Neural cell (in vitro differentiated cells): ENCODE data around the gene IREB2. TPM values are rescaled to one million over a fixed set of nuclear protein-coding genes. Genes with fewer than 3 reads are reported as not detected.

Experiments
- H2AFZ ChIP-seq: fragments of 200-600, 300-800 bp; sonication (generic), shearing (Covaris generic); 2 replicates; pipeline ENCODE4 v1.6.0; 2014; ENCODE audit warnings: low read depth, mild to moderate bottlenecking, antibody characterized with exemption, low read length, moderate library complexity
- H3F3A ChIP-seq: fragments of 200-600 bp; shearing (Covaris generic); 2 replicates; pipeline ENCODE4 v1.6.1; 2016; ENCODE audit warnings: mild to moderate bottlenecking, moderate library complexity, mixed read lengths, antibody characterized with exemption, low read length; ENCODE audit not compliant: insufficient read depth, poor library complexity, severe bottlenecking
- H3K27ac ChIP-seq: fragments of 200-600, 300-800 bp; sonication (generic), shearing (Covaris generic); 2 replicates; pipeline ENCODE4 v1.5.1; 2014; ENCODE audit warnings: mild to moderate bottlenecking, low read length, moderate library complexity
- H3K27me3 ChIP-seq: fragments of 300-800, 200-600 bp; sonication (generic), shearing (Covaris generic); 2 replicates; pipeline ENCODE4 v1.6.0; 2014; ENCODE audit warnings: mild to moderate bottlenecking, low read depth, low read length, moderate library complexity; ENCODE audit not compliant: insufficient read depth
- H3K36me3 ChIP-seq: fragments of 300-800, 200-600 bp; sonication (generic), shearing (Covaris generic); 2 replicates; pipeline ENCODE4 v1.5.1; 2014; ENCODE audit warnings: mild to moderate bottlenecking, antibody characterized with exemption, low read length, moderate library complexity; ENCODE audit not compliant: insufficient read depth
- H3K4me2 ChIP-seq: fragments of 300-800, 200-600 bp; sonication (generic), shearing (Covaris generic); 2 replicates; pipeline ENCODE4 v1.6.0; 2014; ENCODE audit warnings: mild to moderate bottlenecking, low read length
- H3K4me3 ChIP-seq: fragments of 300-800, 200-600 bp; sonication (generic), shearing (Covaris generic); 2 replicates; pipeline ENCODE4 v1.5.1; 2014; ENCODE audit warnings: mild to moderate bottlenecking, low read length, moderate library complexity
- H3K79me2 ChIP-seq: fragments of 200-600 bp; shearing (Covaris generic); replicated peaks from 2 replicates; pipeline ENCODE4 v1.6.0; 2014; ENCODE audit warnings: mild to moderate bottlenecking, low read length, moderate library complexity; ENCODE audit not compliant: insufficient read depth
- H3K9ac ChIP-seq: fragments of 300-800, 200-600 bp; sonication (generic), shearing (Covaris generic); 2 replicates; pipeline ENCODE4 v1.6.1; 2016; ENCODE audit warnings: mild to moderate bottlenecking, low read length, mixed read lengths
- H3K9me2 ChIP-seq: fragments of 200-600 bp; shearing (Covaris generic); 2 replicates; pipeline ENCODE4 v1.6.1; 2016; ENCODE audit warnings: mild to moderate bottlenecking, low read length, mixed read lengths; ENCODE audit not compliant: insufficient read depth
- H3K9me3 ChIP-seq: fragments of 200-600, 300-800 bp; sonication (generic), shearing (Covaris generic); 2 replicates; pipeline ENCODE4 v1.6.1; 2016; ENCODE audit warnings: mild to moderate bottlenecking, mixed run types, low read length, moderate library complexity, mixed read lengths
- H4K20me1 ChIP-seq: fragments of 200-600 bp; shearing (Covaris generic); 2 replicates; pipeline ENCODE4 v1.6.1; 2016; ENCODE audit warnings: mild to moderate bottlenecking, mixed run types; ENCODE audit not compliant: insufficient read depth
- EZH2 ChIP-seq: fragments of 200-600, 300-800 bp; shearing (Covaris generic), sonication (generic); IDR thresholded peaks from 2 replicates; pipeline ENCODE4 v1.6.1; 2014; ENCODE audit warnings: antibody characterized with exemption, low read length, borderline replicate concordance, mild to moderate bottlenecking; ENCODE audit not compliant: insufficient read depth, poor library complexity, severe bottlenecking
- MXI1 ChIP-seq: fragments of 450-650 bp; conservative IDR thresholded peaks from 2 replicates; pipeline ENCODE4 v1.6.1; 2014; ENCODE audit warnings: antibody characterized with exemption, mild to moderate bottlenecking; ENCODE audit not compliant: poor library complexity, severe bottlenecking
- RAD21 ChIP-seq: fragments of 450-650 bp; conservative IDR thresholded peaks from 2 replicates; pipeline ENCODE4 v1.6.1; 2014; ENCODE audit warnings: antibody characterized with exemption, mild to moderate bottlenecking, moderate library complexity
- SMC3 ChIP-seq: fragments of 450-650 bp; conservative IDR thresholded peaks from 2 replicates; pipeline ENCODE4 v1.6.1; 2014; ENCODE audit warnings: antibody characterized with exemption, mild to moderate bottlenecking, moderate library complexity; ENCODE audit not compliant: poor library complexity
- TAF1 ChIP-seq: IDR thresholded peaks from 2 replicates; pipeline ENCODE4 v1.6.1; 2012; ENCODE audit warnings: low read depth
- polyA plus RNA-seq: library from polyadenylated mRNA; depleted of rRNA; stranded (reverse); fragments of >200 nt; gene quantifications from 2 replicates; pipeline ENCODE4 v1.2.3, GENCODE V29; 2014
- TF ChIP-seq, protein P1 (sequence below): fragments of 450-650 bp; IDR thresholded peaks from 2 replicates; pipeline ENCODE4 v1.5.1; 2014; ENCODE audit warnings: antibody characterized with exemption, mild to moderate bottlenecking, moderate library complexity; ENCODE audit not compliant: poor library complexity, severe bottlenecking
- TF ChIP-seq, protein P2 (sequence below): IDR thresholded peaks from 2 replicates; pipeline ENCODE4 v1.6.1; 2012; ENCODE audit warnings: borderline replicate concordance

IREB2 gene
- polyA plus RNA-seq, 1 donor from 2014 or later, result 45.5 TPM

DNA sequence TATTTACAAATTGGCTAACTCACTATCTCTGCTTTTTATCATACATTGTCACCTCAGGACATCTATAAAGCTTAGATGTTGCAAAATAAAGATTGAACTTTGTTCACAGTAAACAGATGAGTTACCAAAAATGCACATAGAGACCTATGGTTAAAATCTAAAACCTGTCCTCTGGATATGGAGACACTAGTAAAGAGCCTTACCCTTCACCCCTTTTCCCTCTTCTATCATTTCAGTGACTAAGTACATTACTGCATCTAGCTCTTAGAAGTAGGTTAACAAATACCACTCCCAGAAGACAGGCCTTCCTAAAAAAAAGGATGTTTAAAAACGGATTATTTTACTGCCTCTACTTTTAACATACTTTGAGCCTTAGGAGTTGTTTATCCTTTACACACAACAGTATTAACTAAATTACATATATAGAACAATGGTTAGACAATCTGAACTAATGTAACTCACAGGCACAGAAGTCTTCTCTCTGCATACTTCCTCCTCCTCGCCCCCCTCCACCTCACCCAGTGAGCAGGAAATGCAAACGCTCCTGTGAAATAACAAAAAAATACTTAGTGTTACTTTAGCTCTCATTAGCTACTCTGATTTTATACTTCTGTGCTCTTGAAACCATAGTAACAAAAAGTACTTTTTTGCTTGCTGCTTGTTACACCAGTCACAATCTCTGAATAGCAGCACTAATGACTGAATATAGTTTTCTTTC, 23.3 kb downstream of the IREB2 start:
- peaks cover 17% of the 10 kb centered on the region for H3K36me3 ChIP-seq
- H3K9me2 ChIP-seq, result no peaks in the 10 kb centered on the region
- H4K20me1 ChIP-seq, result no peaks in the 10 kb centered on the region
- no peak overlapping the region for H3K4me3 ChIP-seq
- no peaks in the 10 kb centered on the region for H3K9me3 ChIP-seq
- no peaks in the 10 kb centered on the region for H3K27me3 ChIP-seq
- no peaks in the 10 kb centered on the region for H3F3A ChIP-seq
- H3K4me2 ChIP-seq, result no peak overlapping the region
- no peak overlapping the region for H3K27ac ChIP-seq
- H3K79me2 ChIP-seq, result peaks cover 64% of the 10 kb centered on the region
- no peak overlapping the region for H2AFZ ChIP-seq
- H3K9ac ChIP-seq, result no peak overlapping the region
- TF ChIP-seq MXI1, result no peak
- TF ChIP-seq SMC3, result no peak
- TF ChIP-seq, protein P1, sequence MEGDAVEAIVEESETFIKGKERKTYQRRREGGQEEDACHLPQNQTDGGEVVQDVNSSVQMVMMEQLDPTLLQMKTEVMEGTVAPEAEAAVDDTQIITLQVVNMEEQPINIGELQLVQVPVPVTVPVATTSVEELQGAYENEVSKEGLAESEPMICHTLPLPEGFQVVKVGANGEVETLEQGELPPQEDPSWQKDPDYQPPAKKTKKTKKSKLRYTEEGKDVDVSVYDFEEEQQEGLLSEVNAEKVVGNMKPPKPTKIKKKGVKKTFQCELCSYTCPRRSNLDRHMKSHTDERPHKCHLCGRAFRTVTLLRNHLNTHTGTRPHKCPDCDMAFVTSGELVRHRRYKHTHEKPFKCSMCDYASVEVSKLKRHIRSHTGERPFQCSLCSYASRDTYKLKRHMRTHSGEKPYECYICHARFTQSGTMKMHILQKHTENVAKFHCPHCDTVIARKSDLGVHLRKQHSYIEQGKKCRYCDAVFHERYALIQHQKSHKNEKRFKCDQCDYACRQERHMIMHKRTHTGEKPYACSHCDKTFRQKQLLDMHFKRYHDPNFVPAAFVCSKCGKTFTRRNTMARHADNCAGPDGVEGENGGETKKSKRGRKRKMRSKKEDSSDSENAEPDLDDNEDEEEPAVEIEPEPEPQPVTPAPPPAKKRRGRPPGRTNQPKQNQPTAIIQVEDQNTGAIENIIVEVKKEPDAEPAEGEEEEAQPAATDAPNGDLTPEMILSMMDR, result no peak
- TF ChIP-seq RAD21, result no peak
- TF ChIP-seq TAF1, result no peak
- TF ChIP-seq, protein P2, sequence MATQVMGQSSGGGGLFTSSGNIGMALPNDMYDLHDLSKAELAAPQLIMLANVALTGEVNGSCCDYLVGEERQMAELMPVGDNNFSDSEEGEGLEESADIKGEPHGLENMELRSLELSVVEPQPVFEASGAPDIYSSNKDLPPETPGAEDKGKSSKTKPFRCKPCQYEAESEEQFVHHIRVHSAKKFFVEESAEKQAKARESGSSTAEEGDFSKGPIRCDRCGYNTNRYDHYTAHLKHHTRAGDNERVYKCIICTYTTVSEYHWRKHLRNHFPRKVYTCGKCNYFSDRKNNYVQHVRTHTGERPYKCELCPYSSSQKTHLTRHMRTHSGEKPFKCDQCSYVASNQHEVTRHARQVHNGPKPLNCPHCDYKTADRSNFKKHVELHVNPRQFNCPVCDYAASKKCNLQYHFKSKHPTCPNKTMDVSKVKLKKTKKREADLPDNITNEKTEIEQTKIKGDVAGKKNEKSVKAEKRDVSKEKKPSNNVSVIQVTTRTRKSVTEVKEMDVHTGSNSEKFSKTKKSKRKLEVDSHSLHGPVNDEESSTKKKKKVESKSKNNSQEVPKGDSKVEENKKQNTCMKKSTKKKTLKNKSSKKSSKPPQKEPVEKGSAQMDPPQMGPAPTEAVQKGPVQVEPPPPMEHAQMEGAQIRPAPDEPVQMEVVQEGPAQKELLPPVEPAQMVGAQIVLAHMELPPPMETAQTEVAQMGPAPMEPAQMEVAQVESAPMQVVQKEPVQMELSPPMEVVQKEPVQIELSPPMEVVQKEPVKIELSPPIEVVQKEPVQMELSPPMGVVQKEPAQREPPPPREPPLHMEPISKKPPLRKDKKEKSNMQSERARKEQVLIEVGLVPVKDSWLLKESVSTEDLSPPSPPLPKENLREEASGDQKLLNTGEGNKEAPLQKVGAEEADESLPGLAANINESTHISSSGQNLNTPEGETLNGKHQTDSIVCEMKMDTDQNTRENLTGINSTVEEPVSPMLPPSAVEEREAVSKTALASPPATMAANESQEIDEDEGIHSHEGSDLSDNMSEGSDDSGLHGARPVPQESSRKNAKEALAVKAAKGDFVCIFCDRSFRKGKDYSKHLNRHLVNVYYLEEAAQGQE, result no peak
- TF ChIP-seq EZH2, result no peak

DNA sequence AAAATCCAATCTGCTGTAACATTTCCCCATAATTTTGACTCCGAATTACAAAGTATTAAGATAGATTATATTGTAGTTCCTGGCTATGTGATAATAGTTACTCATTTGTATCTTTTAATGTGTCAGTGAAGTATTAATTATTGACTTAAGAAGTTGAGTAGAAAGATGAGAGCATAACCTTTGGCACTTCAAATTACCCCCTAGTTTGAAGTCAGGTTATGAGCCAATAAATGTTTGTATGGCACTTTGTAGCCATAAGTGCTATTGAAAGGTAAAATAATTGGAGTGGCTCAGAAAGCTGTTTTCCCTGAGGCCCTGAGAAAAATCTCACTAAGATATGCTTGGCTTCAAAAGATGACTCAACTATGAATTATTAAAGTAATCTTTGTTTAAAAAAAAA, 31.0 kb downstream of the IREB2 start:
- no peak overlapping the region for H3K27ac ChIP-seq
- no peak overlapping the region for H3K9ac ChIP-seq
- TF ChIP-seq EZH2 (no peak), RAD21 (no peak)
- TF ChIP-seq, protein P2, result no peak
- no peak overlapping the region for H2AFZ ChIP-seq
- peaks cover 11% of the 10 kb centered on the region for H3K36me3 ChIP-seq
- no peaks in the 10 kb centered on the region for H3K9me3 ChIP-seq
- H3F3A ChIP-seq, result no peaks in the 10 kb centered on the region
- peaks cover 6% of the 10 kb centered on the region for H3K79me2 ChIP-seq
- H3K27me3 ChIP-seq, result no peaks in the 10 kb centered on the region
- no peaks in the 10 kb centered on the region for H3K9me2 ChIP-seq
- no peak overlapping the region for H3K4me2 ChIP-seq
- H4K20me1 ChIP-seq, result no peaks in the 10 kb centered on the region
- H3K4me3 ChIP-seq, result no peak overlapping the region
